ENCODE measurements around the gene MAP1LC3A.

The MAP1LC3A gene

DNA sequence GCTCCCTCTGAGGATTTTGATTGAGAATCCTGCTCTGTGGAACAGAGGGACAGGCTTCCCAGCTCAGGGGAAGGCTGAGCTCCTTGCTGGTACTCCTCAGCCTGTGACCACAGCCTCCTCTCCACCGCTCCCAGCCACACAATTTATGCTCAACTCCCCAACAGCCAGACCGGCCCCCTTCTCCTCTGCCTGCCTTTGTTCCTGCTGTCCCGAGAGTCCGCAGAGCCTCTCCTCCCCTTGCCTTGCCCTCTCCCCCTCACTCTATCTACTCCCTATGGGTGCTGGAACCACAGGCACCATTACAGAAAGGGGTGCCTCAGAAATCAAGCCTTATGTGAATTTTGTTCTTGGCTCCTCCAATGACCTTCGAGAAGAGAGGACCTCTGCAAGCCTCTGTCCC lies 15.9 kb downstream of the MAP1LC3A start:
- Histone ChIP-seq H3K9me3 (no peaks in the 10 kb centered on the region), H3K4me3 (ENCODE audit: low read depth, low read length) (no peak overlapping the region), H3K4me1 (no peaks in the 10 kb centered on the region), H3K27me3 (no peaks in the 10 kb centered on the region), H3K36me3 (no peaks in the 10 kb centered on the region)
- DNase-seq = no peak
- TF ChIP-seq, protein P1, sequence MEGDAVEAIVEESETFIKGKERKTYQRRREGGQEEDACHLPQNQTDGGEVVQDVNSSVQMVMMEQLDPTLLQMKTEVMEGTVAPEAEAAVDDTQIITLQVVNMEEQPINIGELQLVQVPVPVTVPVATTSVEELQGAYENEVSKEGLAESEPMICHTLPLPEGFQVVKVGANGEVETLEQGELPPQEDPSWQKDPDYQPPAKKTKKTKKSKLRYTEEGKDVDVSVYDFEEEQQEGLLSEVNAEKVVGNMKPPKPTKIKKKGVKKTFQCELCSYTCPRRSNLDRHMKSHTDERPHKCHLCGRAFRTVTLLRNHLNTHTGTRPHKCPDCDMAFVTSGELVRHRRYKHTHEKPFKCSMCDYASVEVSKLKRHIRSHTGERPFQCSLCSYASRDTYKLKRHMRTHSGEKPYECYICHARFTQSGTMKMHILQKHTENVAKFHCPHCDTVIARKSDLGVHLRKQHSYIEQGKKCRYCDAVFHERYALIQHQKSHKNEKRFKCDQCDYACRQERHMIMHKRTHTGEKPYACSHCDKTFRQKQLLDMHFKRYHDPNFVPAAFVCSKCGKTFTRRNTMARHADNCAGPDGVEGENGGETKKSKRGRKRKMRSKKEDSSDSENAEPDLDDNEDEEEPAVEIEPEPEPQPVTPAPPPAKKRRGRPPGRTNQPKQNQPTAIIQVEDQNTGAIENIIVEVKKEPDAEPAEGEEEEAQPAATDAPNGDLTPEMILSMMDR (IDR thresholded peaks at IDR 0.05; ENCODE audit: low read depth, low read length) = no peak

DNA sequence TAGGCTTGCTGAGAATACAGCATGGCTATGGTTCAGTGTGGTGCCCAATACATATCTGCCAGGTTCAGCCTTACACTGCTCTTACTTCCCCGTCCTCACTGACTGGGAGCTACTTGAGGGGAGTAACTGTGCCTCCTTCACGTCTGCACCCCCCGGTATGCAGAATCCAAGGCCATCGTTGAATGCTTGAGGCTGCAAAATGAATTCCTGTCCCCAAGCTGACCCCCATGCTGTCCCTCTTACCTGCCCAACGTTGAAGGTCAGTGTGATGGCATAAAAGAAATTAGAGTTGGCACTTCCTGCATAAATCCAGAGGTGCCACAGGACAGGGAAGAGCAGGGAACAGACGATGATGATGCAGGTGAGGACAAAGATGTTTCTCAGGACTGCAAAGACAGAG lies 16.3 kb downstream of the MAP1LC3A start:
- no peak for DNase-seq
- Histone ChIP-seq H3K4me3 (ENCODE audit: low read depth, low read length) (no peak overlapping the region), H3K4me1 (no peaks in the 10 kb centered on the region), H3K36me3 (no peaks in the 10 kb centered on the region), H3K27me3 (no peaks in the 10 kb centered on the region), H3K9me3 (no peaks in the 10 kb centered on the region)
- TF ChIP-seq, protein P1 (IDR thresholded peaks at IDR 0.05; ENCODE audit: low read depth, low read length) = no peak

DNA sequence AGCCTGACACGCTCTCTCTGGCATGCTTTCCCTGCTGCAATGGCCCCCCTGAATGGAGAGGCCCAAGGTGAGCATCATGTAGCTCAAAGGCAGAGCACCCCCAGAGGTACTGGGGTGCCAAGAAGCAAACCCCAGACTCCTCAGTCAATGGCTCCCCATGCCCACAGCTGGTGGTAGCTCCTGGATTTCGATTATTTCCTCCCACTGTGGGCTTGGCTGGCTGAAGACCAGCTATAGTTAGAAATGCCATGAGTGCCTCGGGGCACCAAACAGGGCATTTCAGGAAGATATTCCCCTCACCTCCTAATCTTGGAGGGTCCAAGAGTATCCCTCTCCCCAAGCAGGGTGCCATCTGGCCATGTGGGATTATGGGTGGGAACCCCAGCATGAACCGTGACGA lies 16.8 kb downstream of the MAP1LC3A start:
- Histone ChIP-seq H3K4me1 (no peaks in the 10 kb centered on the region), H3K9me3 (no peaks in the 10 kb centered on the region), H3K4me3 (ENCODE audit: low read depth, low read length) (no peak overlapping the region), H3K36me3 (no peaks in the 10 kb centered on the region), H3K27me3 (no peaks in the 10 kb centered on the region)
- DNase-seq = no peak
- TF ChIP-seq, protein P1 (IDR thresholded peaks at IDR 0.05; ENCODE audit: low read depth, low read length) = no peak

DNA sequence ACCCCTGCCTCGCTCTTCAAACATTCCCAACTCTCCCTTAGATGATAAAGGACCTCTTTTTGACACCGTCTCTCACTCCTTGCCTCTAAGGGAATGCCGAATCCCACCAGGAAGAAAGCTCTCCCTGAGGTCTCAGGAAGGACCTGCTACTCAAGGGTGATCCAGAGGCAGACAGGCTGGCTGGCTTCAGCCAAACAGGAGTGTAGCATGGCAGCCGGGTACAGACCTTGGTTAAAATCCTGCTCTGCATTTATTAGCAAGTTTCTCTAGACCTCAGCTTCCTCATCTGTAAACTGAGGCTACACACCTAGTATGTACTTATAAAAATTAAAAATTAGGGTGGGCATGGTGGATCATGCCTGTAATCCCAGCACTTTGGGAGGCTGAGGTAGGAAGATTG lies 17.2 kb downstream of the MAP1LC3A start:
- no peaks in the 10 kb centered on the region for H3K9me3 ChIP-seq
- no peaks in the 10 kb centered on the region for H3K4me1 ChIP-seq
- H3K27me3 ChIP-seq = no peaks in the 10 kb centered on the region
- H3K4me3 ChIP-seq (ENCODE audit: low read depth, low read length) = no peak overlapping the region
- TF ChIP-seq, protein P1 (IDR thresholded peaks at IDR 0.05; ENCODE audit: low read depth, low read length) = no peak
- no peak for DNase-seq
- no peaks in the 10 kb centered on the region for H3K36me3 ChIP-seq

DNA sequence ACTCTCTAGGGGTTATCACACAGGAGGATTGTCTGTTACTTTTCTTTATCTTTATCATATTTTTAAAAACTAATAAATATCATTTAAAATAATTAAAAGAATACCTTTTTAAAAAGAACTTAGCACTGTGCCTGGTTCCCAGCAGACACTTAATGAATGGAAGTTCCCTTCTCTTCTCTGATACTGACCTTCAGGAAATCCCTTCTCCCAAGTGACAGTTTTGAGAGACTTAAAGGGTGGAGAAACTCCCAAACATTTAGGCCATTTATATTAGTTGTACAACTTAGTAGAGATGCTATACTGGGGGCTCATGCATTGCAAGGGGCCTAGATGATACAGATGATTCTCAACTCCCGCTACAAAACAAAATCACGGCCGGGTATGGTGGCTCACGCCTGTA lies 18.5 kb downstream of the MAP1LC3A start:
- Histone ChIP-seq H3K27me3 (no peaks in the 10 kb centered on the region), H3K4me1 (no peaks in the 10 kb centered on the region), H3K4me3 (ENCODE audit: low read depth, low read length) (no peak overlapping the region), H3K36me3 (no peaks in the 10 kb centered on the region), H3K9me3 (no peaks in the 10 kb centered on the region)
- DNase-seq = no peak
- TF ChIP-seq, protein P1 (IDR thresholded peaks at IDR 0.05; ENCODE audit: low read depth, low read length) = no peak

DNA sequence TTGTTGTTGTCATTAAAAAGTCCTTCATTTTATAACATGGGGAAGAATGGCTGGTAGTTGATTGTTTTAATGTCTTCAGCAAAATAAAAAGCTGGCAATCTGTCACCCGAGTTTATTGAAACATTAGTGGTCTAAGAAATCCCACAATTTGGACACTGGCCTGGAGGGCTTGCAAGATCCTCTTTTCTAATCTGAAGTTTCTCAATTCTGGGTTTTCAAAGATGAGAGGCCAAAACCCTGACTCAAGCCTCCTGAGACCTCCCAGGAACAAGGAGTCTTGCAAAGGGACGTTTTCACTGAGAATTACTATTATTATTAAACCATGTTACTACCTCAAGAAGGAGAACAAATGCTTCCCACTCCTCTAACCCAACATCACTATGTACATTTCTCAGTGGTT lies 19.5 kb downstream of the MAP1LC3A start:
- Histone ChIP-seq H3K9me3 (no peaks in the 10 kb centered on the region), H3K4me1 (no peaks in the 10 kb centered on the region)
- TF ChIP-seq, protein P1 (IDR thresholded peaks at IDR 0.05; ENCODE audit: low read depth, low read length) = no peak

More for the DNA sequence above, 19.5 kb downstream of the MAP1LC3A start:
- Histone ChIP-seq H3K4me3 (ENCODE audit: low read depth, low read length) (no peak overlapping the region), H3K27me3 (no peaks in the 10 kb centered on the region), H3K36me3 (no peaks in the 10 kb centered on the region)
- no peak for DNase-seq
